Body of pancreas (tissue), 4 donors: ENCODE results near the gene DAPK2. TPM values are rescaled to one million over a fixed set of nuclear protein-coding genes. Genes with fewer than 3 reads are reported as not detected.

Source experiments
- ATAC-seq: fragments of 150-250 bp; one replicate; pipeline ENCODE4 v1.9.1; 2016
- DNase-seq, 4 donors: peaks; one replicate each; pipeline ENCODE4 v3.0.0-alpha.2; 2019
- H3K27ac ChIP-seq, 4 donors: fragments of 200-600 bp; sonication (generic); 1 replicate in 3 of 4; 2 replicates in 1 of 4; pipeline versions ENCODE4 v1.5.1 to v1.6.1; 2016 to 2019; ENCODE audit warnings: mild to moderate bottlenecking in 1 of 4, mixed read lengths in 1 of 4, moderate library complexity in 1 of 4
- H3K27me3 ChIP-seq, 2 donors: fragments of 200-600 bp; sonication (generic); one replicate each; pipeline ENCODE4 v1.6.0; 2016; ENCODE audit warnings: mild to moderate bottlenecking in 1 of 2
- H3K36me3 ChIP-seq, 2 donors: fragments of 200-600 bp; sonication (generic); replicated peaks in 1 of 2; 2 replicates each; pipeline ENCODE4 v1.5.1; 2016; ENCODE audit warnings: low read depth in 2 of 2; ENCODE audit not compliant: insufficient read depth in 1 of 2
- H3K4me1 ChIP-seq: fragments of 200-600 bp; sonication (generic); one replicate; pipeline ENCODE4 v1.6.0; 2016
- H3K4me3 ChIP-seq, 2 donors: fragments of 200-600 bp; sonication (generic); 1 replicate in 1 of 2; 2 replicates in 1 of 2; pipeline ENCODE4 v1.5.1; 2016 to 2019
- H3K9me3 ChIP-seq, 3 donors: fragments of 200-600 bp; sonication (generic); 1 replicate in 2 of 3; 2 replicates in 1 of 3; pipeline ENCODE4 v1.5.1; 2016
- CTCF ChIP-seq, 7 experiments: fragments of 450-650 bp in 4 of 7; fragments of 200-600 bp in 3 of 7; sonication (generic) in 3 of 7; IDR thresholded peaks; one replicate each; pipeline ENCODE4 v1.5.1; 2016 to 2019; ENCODE audit warnings: antibody characterized with exemption in 7 of 7
- POLR2A ChIP-seq, 3 donors: fragments of 450-650 bp; IDR thresholded peaks; one replicate each; pipeline ENCODE4 v1.6.1; 2016; ENCODE audit warnings: antibody characterized with exemption in 3 of 3, mild to moderate bottlenecking in 2 of 3
- WGBS, 2 donors: methylation state at CpG; one replicate each; pipeline ENCODE4 v1.1.5; 2017; 5-methylcytosine and 5-hydroxymethylcytosine counted together
- intact Hi-C: fragments of 100-400 bp; cut with DNase I; formaldehyde crosslinking; loops from one replicate; pipeline ENCODE4 v1.15.1; 2023
- total RNA-seq, 2 donors: library from RNA; depleted of rRNA; stranded (reverse); fragments of >200 nt; gene quantifications; one replicate each; pipeline ENCODE4 v1.1.0, GENCODE V29; 2016

Gene DAPK2
- total RNA-seq, 2 donors from 2014 or later: 2.9 to 5.9 TPM

- TF ChIP-seq CTCF (IDR thresholded peaks at IDR 0.05): no peak
- DNase-seq (no peak), ATAC-seq (no peak)
- WGBS, 2 donors: 91 to 96% methylated on average over 9 of the region's 9 CpGs
- H3K4me1 ChIP-seq: no peaks in the 10 kb centered on the region
- H3K9me3 ChIP-seq: no peaks in the 10 kb centered on the region
- H3K27me3 ChIP-seq: no peaks in the 10 kb centered on the region
- intact Hi-C loops: no loop called here
- H3K27ac ChIP-seq: no peak overlapping the region
- H3K36me3 ChIP-seq: no peaks in the 10 kb centered on the region
- H3K4me3 ChIP-seq: no peak overlapping the region
These were observed 127.4 kb downstream of the DAPK2 start for GRCh38 chr15:63918901-63919348.

GRCh38 chr15:63918317-63918672 lies 128.0 kb downstream of the DAPK2 start:
- Histone ChIP-seq H3K27me3 (no peaks in the 10 kb centered on the region), H3K9me3 (no peaks in the 10 kb centered on the region), H3K4me1 (no peaks in the 10 kb centered on the region), H3K27ac (no peak overlapping the region), H3K36me3 (no peaks in the 10 kb centered on the region), H3K4me3 (no peak overlapping the region)
- 70 to 74% methylated on average over 6 of the region's 6 CpGs for WGBS, 2 donors
- no peak for TF ChIP-seq CTCF (IDR thresholded peaks at IDR 0.05)
- TF ChIP-seq POLR2A (IDR thresholded peaks at IDR 0.05): no peak
- ATAC-seq (no peak), DNase-seq (no peak)
- intact Hi-C loops: no loop called here

GRCh38 chr15:63917588-63918316 lies 128.5 kb downstream of the DAPK2 start:
- no peaks in the 10 kb centered on the region for H3K27me3 ChIP-seq
- no peaks in the 10 kb centered on the region for H3K4me1 ChIP-seq
- no peak for DNase-seq
- no peak for TF ChIP-seq CTCF (IDR thresholded peaks at IDR 0.05)
- TF ChIP-seq POLR2A (IDR thresholded peaks at IDR 0.05): no peak
- no peaks in the 10 kb centered on the region for H3K36me3 ChIP-seq
- 76 to 84% methylated on average over 6 to 8 of the region's 8 CpGs for WGBS, 2 donors
- no peak for ATAC-seq
- no peaks in the 10 kb centered on the region for H3K9me3 ChIP-seq
- intact Hi-C loops: no loop called here
- H3K27ac ChIP-seq: no peak overlapping the region
- H3K4me3 ChIP-seq: no peak overlapping the region

GRCh38 chr15:63915873-63916771 lies 130.2 kb downstream of the DAPK2 start:
- DNase-seq (no peak), ATAC-seq (no peak)
- TF ChIP-seq POLR2A (IDR thresholded peaks at IDR 0.05) (no peak), CTCF (IDR thresholded peaks at IDR 0.05) (peak in 2 of 7 experiments; percentile 19 to 34)
- no peaks in the 10 kb centered on the region for H3K9me3 ChIP-seq
- H3K36me3 ChIP-seq: no peaks in the 10 kb centered on the region
- H3K27me3 ChIP-seq: no peaks in the 10 kb centered on the region
- intact Hi-C loops: no loop called here
- H3K27ac ChIP-seq: no peak overlapping the region
- H3K4me3 ChIP-seq: no peak overlapping the region
- no peaks in the 10 kb centered on the region for H3K4me1 ChIP-seq
- 65 to 67% methylated on average over 8 to 9 of the region's 9 CpGs for WGBS, 2 donors
